GM21786 (cell line): ENCODE results near the gene ARHGAP30.

Experiments used
- ATAC-seq: cut with Tn5 transposase; IDR thresholded peaks from one replicate; pipeline ENCODE4 v1.9.1; 2021; ENCODE audit not compliant: unreplicated experiment

Gene ARHGAP30

DNA sequence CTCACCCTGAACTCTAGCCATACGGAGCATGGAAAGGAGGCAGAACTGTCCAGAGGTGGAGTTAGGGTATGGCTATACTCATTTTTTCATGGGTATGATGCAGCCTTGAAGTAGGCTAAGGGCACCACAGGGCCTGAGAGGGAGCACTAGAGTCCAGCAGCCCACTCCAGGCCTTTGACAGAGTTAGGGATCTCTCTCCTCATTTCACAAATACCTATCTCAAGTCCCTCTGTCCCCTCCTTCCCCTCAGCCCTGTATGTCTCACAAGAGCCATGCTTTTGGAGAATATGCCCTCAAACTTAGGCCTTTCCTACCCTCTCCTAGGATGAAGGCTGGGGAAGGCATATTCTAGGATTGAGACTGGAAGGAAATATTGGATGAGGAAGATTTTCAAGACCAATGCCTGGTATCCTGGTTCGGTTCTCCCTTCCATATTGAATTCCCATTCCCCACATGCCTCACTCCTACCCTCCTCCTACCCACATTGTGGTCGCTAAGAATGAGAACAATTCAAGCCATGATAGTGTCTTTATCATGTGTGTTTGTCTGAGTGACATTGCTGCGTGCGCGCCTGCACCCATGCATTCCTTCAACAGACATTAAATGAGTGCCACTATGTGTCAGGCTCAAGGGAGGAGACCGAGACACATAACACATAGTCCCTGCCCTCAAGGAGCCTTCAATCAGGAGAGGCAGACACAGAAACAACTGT, 22.3 kb upstream of the ARHGAP30 start:
- ATAC-seq, result no peak

DNA sequence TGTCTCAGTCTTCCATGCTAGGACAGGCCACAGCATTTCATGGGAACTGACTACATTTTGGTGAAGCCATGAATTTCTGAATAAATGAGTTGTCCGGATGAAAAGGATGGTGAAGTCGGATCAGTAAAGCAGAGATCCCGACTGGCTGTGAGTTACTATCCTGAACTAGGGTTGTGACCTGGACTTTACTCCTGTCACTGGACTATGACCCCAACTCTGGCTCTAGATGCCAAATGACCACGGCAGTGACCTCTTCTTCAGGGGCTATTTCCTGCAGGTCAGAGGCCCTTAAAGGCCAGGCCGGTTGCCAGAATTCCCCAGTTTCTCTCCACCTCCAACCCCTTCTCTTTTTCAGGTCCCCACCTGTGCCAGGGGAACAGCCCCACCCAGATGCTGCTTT, 21.4 kb upstream of the ARHGAP30 start:
- no peak for ATAC-seq

DNA sequence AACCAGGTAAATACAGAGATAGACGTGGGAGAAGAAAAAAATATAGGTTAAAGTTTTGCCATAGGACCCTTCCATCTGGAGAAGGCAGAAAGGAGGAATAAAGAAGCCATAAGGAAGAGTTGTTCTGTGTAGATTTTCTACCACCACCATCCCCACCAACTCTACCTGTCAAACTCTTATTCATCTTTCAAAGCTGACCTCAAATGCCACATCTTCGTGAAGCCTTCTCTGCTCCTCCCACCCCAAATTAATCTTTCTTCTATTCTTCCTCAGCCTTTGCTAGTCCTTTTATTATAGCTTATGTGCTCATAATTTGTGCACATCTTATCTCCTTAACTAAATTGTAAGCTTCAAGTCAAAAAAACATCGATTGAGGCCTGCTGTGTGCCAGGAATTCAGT, 20.9 kb upstream of the ARHGAP30 start:
- ATAC-seq, result no peak

DNA sequence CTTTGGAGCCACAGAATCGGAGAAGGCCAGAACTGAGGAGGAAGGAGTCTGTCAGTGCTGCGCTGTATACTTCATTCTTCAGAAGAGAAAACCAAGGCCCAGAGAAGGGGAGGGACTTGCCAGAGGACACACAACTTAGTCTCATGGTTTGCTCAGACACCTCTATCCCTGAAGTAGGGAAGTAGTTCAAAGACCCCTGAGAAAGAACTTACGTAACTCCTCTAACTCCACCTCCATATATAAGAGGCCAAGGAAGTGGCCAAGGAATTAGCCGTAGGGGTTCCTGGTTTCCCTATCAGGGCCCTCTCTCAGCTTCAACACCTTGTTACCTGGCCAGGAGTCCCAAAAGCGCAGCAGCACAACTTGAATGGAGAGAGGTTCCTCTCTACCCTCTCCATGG, 20.2 kb upstream of the ARHGAP30 start:
- ATAC-seq, result no peak

DNA sequence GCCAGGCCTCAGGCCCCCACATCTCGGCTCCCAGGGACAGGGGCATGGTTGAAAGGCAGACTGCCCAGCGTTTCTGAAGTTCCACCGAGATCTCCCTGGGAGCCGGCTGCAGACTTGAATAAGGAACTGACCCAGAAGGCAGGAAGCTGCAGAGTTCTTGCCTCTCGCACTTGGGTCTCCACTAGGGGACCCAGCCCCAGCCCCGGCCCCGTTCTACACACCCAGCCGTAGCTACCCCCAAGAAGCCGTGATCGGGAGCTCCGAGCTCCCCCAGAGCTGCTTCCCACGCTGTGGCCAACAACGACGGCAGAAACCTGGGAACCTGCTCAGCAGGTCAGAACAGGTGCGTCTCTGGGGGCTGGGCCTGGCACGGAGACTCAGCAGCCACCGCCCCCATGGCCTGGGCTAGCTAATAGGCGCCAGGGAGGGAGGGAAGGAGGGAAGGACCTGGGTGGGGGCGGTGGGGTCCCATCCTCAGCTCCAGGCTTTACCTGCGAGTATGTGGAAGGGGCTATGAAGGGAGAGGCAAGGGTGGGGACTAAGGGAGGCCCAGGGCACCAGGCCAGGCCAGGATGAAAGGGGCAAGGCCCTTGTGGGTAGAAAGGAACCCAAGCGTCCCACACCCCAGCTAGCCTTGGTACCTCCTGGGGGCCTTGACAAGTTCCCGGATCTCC, 19.7 kb upstream of the ARHGAP30 start, which contains the start of gene NECTIN4:
TSS of gene NECTIN4 (minus strand) at position 308 of the 674 bp plus-strand sequence. CDS start at position 46, 262 bp downstream.
- no peak for ATAC-seq

DNA sequence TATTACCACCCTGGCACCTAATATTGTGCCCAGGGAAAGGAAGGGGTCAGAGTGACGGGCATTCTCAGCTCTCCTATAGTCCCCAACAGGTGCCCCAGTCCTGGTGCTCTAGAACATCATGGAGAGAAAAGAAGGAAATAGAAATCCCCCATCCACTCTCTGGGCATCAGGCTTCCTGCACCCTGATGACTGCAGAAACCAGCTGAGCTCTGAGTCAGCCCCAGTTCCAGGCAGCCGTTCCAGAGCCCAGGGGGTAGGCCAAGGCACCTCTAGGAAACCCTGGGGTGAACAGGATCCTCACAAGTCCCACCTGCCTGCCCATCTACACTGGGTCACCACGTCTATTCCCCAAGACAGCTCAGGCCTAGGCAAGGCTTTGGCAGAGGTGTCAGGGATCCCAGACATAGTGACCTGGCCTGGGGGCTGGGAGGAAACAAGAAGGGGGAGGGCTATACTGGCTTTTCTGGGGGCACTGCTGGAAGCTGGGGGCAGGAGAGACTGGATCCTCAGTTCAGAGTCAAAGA, 19.0 kb upstream of the ARHGAP30 start:
- ATAC-seq, result no peak

DNA sequence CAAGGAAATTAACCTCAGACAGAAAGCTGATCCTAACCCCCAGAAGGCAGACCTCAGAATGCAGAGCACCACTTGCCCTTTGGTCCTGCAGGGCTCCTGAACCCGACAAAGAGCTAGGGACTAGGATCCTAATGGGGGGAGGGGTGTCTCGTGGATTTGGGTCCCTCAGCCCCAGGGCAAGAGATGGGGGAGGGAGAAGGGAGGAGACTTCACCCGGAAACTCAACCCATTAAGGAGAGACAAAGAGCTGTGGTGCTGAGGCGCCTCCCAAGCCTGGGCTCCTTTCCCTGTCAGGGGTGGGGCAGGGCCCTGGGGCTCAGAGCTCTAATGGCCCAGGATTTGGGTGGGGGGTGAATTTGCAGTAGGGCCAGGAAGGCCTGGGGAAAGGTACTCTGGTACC, 16.8 kb upstream of the ARHGAP30 start:
- no peak for ATAC-seq

DNA sequence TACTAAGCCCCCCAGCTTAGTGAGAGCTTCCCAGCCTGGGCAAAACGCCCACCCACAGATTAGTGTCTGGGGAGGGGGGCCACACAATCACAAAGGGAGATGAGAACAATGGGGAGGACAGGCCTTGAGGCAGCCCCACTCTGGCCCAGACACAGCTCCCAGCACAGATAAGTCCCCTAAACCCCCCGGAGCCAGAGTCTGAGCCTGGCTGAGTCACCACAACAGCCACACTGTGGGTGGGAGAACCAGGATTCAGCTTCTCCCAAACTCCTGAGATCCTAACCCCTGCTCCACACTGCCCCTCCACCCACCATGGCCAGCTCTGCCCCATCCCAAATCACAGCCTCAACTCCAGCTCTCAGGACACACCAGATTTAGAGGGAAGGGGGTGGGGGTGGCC, 15.5 kb upstream of the ARHGAP30 start:
- ATAC-seq, result no peak

DNA sequence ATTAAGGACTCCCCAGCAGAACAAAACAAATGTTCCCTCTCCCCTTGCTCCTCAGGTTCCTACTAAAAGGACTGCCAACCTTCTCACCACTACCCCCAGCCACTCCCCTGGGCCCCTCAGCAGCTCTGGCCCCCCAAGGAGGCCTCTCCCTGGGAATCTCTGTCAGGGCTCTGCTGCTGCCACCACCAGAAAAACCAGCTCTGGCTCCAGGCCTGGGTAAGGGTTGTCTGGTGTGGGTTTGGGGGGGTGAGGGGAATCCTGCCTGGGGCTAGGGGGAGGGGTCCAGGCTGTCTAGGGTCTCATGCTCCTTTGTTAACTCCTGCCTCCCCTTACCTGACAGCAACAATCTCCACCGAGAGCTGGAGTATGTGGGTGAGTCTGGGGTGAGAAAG, 14.9 kb upstream of the ARHGAP30 start:
- ATAC-seq, result no peak

DNA sequence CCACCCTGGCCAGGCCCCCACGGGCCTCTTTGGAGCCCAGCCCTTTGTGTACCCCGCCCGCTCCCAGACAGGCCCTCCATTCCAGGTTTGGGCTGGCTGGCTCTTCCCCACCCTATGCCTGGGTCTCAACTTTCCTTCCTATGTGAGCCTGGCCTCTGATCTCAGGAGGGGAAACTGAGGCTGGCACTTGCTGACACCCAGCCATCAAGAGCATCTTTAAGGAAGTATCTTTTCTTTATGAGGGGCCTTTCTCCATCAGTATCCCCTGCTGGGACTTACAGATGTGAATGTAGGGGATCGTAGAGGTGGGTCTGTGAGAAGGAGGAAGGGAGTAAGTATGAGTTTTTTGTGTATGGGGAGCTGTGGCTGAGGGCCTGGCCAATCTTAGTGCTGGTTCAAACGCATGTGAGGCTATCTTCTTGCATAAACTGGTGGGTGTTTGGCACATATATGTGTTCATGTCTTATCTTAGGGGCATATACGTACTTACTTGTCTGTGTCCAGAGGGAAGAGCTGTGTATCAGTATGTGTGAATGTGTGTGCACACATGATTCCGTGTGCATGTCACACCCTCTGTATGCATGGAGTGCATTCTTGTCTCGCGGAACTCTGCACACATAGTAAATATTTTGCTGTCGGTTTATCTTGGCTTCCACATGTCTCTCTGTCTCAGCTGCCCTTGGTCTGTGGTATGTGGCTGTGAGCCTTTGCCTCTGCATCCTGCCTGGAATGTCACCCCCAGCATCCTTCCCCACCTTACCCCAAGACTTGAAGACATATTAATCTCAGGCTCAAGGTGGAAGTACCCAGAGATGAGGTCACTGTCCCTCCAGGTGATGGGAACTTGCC, 14.3 kb upstream of the ARHGAP30 start:
- no peak for ATAC-seq

DNA sequence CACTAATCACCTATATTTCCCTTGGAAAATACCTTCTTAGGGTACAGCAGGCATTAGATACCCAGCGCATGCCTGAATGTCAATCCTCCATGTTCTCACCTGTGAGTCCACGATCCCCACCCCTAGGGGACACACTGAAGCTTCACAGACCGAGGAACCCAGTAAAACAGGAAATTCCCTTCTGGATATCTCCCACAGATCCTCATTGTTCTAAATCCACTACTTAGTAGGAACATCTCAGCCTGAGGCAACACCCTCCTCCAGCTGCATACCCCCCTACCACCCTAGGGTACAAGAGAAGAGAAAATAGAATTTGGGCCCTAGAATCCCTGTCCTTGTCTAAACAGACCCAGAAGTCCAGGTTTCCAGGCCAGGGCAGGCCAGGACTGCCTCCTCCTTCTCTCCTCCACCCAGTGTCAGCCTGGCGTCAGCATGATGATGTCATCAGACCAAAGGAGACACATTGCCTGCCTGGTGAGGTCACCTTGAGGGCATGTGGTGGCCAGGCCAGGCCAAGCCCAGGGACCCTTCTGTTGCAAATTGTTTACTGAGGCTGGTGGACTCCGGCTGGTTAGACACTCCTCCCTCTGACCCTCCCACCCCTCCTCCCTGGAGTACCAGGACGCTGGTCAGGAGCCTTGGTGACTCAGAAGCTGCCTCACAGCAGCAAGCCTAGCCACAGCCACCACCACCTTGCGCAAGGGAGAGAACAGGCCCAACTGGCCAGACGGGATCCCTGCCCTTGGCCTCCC, 13.5 kb upstream of the ARHGAP30 start:
- ATAC-seq, result no peak

DNA sequence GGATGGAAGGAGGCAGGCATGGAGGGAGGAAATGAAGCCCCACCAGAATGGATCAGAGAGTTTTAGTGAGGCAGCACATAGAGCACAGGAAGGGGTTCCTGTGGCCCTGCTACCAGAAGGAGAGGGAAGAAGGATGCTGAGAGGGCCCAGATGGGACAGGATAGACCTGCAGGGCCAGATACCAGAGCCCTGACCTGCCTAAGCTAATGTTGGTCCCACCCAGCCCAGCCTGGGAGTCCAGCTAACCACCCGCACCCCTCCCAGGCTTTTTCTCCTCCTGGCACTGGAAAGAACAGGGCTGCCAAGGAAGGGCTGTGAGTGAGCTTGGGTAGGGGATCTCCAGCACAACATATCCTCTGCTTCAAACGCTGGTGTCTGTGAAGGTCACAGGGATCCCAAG, 12.8 kb upstream of the ARHGAP30 start:
- ATAC-seq, result no peak

DNA sequence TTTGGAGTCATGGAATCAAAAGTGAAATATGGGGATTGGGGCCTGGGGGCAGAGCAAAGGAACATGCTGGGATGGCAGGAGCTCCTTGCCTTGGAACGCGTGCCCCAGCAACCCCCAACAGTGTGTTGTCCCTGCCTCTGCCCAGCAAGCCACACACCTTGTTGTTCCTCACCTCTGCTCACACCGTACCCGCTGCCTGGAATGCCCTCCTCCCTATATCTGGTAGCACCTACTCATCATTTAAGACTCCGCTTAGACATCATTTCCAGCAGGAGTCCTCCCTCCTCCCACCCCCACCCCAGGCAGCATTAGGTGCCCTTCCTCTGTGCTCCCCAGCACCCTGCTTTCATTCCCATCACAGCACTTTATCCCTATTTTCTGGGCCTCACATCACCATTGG, 11.8 kb upstream of the ARHGAP30 start:
- ATAC-seq, result no peak

DNA sequence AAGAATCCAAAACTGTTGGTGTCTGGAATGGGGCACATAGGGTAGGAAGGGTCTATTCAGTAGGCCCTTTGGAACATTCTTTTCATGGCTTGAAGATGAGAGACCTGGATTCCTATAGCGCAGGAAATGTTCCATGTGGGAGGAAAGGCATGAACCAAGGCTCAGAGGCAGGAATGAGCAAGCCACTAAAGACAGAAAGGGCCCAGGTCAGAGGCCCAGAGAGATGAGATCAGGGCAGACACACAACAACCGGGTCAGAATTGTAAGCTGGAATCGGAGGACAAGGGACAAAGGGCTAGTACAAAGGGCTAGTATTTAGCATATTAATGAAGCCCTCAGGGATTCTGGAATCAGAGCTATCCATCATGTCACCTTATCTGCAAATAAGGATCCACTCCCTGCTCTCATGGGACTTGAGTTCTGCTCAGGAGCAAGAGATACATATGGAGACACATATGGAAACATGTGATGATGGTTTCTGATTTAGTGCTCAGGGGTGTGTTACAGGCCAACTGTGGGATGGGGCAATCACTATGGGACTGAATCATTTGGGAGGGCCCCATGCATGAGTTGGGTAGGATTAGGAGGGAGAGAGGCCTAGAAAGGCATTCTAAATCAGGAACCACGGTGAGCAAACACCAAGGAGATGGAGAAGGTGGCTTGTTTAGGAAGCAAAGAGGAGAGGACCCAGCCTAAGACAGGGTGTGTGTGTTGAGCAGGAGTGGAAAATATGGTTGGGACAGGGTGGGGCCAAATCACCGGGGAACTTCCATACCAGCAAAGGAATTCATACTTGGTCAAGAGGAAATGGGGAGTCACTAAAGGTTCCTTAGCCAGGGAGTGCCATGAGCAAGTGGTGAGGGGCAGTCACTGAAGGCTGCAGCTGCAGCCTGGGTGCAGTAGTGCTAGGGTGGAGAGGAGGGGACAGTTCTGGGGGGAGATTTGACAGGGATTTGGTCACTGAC, 11.0 kb upstream of the ARHGAP30 start:
- no peak for ATAC-seq

DNA sequence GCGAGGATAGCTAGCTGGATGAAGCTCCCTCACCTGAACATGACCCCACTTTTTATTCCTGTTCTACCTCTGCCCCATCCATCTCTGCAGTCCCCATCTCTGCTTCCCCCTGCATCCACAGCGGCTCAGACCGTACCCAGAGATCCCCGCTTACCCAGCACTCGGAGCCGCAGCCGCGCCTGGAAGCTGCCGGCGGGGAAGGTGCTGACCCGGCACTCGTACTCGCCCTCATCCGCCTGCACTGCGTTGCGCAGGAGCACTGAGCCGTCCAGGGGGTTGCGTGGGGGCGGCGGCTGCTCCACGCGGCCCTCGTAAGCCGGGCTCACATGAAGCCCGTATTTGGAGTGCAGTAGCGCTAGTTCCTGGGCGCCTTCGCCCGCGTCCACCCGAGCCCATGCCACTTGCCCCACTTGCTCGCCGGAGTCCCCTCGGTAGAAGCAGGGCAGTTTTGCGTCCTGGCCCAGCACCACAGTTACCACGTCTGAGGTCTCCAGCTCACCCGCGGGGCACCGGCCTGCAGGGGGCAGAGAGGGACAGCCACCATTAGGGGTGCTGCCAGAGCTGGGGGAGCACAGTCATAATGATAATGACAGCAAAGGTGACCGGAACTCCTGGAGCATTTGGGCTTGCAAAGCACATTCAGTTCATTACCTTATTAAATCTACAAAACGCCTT, 9.9 kb upstream of the ARHGAP30 start:
- no peak for ATAC-seq

DNA sequence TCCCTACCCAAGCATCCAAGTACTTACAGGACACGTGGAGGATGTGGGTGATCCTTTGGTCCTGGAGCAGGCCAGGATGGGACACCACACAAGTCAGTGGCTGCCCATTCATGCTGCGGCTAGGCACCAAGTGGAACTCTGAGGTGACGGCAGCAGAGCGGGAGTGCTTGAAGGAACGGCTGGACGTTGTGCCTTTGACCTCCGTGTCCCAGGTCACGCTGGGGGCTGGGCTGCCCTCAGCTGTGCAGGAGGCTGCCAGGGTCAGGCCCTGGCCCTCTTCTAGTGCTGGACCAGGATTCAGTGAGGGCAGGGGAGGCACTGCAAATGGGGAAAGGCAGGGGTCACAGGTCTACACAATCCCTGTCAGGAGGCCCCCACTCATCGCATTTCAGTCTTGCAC, 7.7 kb upstream of the ARHGAP30 start:
- ATAC-seq, result no peak

DNA sequence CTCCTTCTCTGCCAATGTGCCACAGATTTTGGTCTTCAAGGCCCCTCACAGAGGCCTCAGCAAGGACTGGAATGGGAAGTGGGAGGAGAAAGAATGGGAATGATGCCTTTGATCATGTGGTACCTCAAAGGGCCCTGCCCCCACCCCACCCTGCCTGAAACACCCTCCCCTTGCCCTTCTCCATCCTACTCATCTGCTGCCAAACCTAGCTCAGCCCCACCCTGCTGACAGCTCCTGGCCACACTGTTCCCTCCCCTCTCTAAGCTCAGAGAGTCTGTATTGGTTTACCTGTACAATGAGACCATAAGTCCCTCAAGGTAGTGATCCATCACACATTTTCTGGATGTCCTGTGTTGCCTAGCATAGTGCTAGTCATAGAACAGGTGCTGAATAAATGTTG, 6.7 kb upstream of the ARHGAP30 start:
- ATAC-seq, result no peak

DNA sequence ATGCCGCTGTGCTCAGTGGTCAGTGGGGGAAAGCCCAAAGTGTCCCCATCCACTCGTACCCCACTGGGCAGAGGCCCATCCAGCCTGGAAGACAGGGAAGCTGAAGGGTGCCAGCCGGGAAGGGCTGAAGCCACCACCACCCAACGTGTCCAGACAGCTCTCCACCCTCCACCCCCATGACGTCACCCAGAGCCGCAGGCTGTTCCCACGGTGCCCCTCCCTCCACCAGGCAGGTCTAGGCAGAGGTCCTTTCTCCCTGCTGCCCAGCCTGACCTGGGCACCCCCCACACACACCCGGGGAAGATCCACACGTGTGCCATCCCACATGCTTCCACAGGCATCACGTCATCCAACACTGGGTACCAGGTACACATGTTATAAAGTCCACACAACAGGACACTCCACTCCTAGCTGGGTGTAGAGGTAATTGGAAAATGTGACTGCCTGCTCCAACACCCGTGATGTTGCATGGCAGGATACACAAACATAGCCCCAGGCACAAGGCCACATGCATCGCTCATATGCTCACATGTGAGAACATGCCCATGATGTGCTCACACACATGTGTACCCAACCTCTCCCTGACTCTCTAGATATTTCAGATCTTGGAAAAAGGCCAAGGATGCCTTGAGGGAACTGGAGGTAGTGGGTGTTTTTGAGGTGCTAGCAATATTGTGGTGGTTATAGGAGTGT, 5.1 kb upstream of the ARHGAP30 start:
- ATAC-seq, result no peak
